Stimulated activated CD4-positive, alpha-beta T cell treated with anti-CD3 and anti-CD28 coated beads, TNF-alpha, amount 100 ng/mL, for 48 hours (primary cell): ENCODE results near the gene TUBB4B.
"Not testable (repeated sequence)": the region's sequence is repeated elsewhere in the genome, so short reads cannot be mapped to it uniquely, and the experiment has no call there.

ENCODE experiments used
- DNase-seq, 3 donors: peaks; one replicate each; pipeline ENCODE4 v3.0.0-alpha.2; 2020; ENCODE audit warnings: low read depth in 3 of 3

The TUBB4B gene

GRCh38 chr9:137251490-137252268 lies 10.6 kb downstream of the TUBB4B start:
- DNase-seq = no peak

GRCh38 chr9:137252555-137253506 lies 11.7 kb downstream of the TUBB4B start:
- no peak for DNase-seq

- DNase-seq = no peak
Observed at GRCh38 chr9:137253717-137254623, 12.9 kb downstream of the TUBB4B start.

GRCh38 chr9:137254624-137255447 lies 13.7 kb downstream of the TUBB4B start, which contains the start of gene NELFB:
TSS of gene NELFB (plus strand) at chr9:137255327.
- DNase-seq = peak; percentile 86 to 96 (median 96)

GRCh38 chr9:137255448-137256114 lies 14.5 kb downstream of the TUBB4B start:
- DNase-seq = no peak

- DNase-seq = no peak
Observed at GRCh38 chr9:137256362-137256761, 15.3 kb downstream of the TUBB4B start.

- no peak for DNase-seq
Observed at GRCh38 chr9:137256856-137257255, 15.8 kb downstream of the TUBB4B start.

GRCh38 chr9:137262173-137262908 lies 21.3 kb downstream of the TUBB4B start:
- not testable (repeated sequence) for DNase-seq

GRCh38 chr9:137262909-137263285 lies 21.8 kb downstream of the TUBB4B start:
- DNase-seq = no peak

GRCh38 chr9:137263506-137263905 lies 22.4 kb downstream of the TUBB4B start:
- no peak for DNase-seq

GRCh38 chr9:137264067-137264466 lies 23.0 kb downstream of the TUBB4B start:
- DNase-seq = no peak

- no peak for DNase-seq
Observed at GRCh38 chr9:137265496-137266161, 24.5 kb downstream of the TUBB4B start.

GRCh38 chr9:137266162-137266527 lies 25.1 kb downstream of the TUBB4B start:
- DNase-seq = no peak

GRCh38 chr9:137266585-137267453 lies 25.7 kb downstream of the TUBB4B start:
- no peak for DNase-seq

GRCh38 chr9:137267933-137268355 lies 26.9 kb downstream of the TUBB4B start:
- DNase-seq = no peak

GRCh38 chr9:137268538-137269201 lies 27.6 kb downstream of the TUBB4B start:
- no peak for DNase-seq

GRCh38 chr9:137269231-137269772 lies 28.2 kb downstream of the TUBB4B start:
- DNase-seq = no peak
